ENCODE data around the gene HMGN4.

Gene HMGN4

DNA sequence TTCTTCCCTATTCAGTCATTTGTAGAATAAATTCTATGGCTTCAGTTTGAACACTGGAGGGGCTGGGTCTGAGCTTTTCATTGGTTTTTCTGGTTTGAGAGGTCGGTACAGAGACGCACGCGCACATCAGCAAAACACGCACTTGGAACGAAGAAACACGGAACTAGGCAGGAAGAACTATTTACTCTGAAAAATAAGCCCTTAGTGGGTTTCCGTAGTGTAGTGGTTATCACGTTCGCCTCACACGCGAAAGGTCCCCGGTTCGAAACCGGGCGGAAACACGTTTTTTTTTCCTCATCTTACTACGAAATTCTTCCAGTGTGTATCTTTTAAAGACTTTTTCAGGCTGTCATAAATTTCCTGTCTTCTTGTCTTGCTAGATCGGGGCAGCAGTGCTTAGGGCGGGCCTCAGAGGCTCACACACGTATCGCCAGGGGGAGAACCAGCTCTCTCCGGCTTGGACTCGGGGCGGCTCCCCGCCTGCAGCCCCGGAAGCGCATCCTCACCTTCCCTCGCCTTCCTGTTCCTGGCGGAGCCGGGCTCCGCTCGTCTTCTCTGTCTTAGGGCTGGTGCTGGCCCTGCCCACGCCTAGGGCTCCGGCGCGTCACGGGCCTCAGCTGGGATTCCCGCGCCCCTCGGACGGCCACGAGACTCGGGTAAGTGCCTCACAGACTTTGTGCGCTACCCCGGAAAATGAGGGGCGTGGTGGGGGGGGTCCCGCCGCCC lies at the start of gene HMGN4:
TSS of gene HMGN4 (plus strand) at position 521 of the 726 bp plus-strand sequence. CDS start 6,841 bp downstream, outside the sequence.
- H3K36me3 ChIP-seq (ENCODE audit: control insufficient read depth in 2 of 2, insufficient read depth in 2 of 2, low read length in 2 of 2): peaks cover 3 to 4% of the 10 kb centered on the region in 2 donors
- H3K9ac ChIP-seq (ENCODE audit: low read depth in 1 of 2, low read length in 2 of 2): peak within 1 kb of the TSS; percentile 94 to 95
- no peaks in the 10 kb centered on the region for H3K27me3 ChIP-seq (ENCODE audit: control insufficient read depth in 2 of 2, insufficient read depth in 2 of 2, low read length in 2 of 2)
- peaks cover 11 to 15% of the 10 kb centered on the region in 2 donors for H3K4me1 ChIP-seq (ENCODE audit: control insufficient read depth in 2 of 2, insufficient read depth in 2 of 2, low read length in 2 of 2)
- H3K27ac ChIP-seq (ENCODE audit: low read depth in 2 of 2, low read length in 2 of 2): peak within 1 kb of the TSS; percentile 95 to 97
- no peaks in the 10 kb centered on the region for H3K9me3 ChIP-seq (ENCODE audit: control insufficient read depth in 2 of 2, low read length in 2 of 2)
- H3K4me3 ChIP-seq (ENCODE audit: low read length in 2 of 2): peak within 1 kb of the TSS; percentile 73 to 80

DNA sequence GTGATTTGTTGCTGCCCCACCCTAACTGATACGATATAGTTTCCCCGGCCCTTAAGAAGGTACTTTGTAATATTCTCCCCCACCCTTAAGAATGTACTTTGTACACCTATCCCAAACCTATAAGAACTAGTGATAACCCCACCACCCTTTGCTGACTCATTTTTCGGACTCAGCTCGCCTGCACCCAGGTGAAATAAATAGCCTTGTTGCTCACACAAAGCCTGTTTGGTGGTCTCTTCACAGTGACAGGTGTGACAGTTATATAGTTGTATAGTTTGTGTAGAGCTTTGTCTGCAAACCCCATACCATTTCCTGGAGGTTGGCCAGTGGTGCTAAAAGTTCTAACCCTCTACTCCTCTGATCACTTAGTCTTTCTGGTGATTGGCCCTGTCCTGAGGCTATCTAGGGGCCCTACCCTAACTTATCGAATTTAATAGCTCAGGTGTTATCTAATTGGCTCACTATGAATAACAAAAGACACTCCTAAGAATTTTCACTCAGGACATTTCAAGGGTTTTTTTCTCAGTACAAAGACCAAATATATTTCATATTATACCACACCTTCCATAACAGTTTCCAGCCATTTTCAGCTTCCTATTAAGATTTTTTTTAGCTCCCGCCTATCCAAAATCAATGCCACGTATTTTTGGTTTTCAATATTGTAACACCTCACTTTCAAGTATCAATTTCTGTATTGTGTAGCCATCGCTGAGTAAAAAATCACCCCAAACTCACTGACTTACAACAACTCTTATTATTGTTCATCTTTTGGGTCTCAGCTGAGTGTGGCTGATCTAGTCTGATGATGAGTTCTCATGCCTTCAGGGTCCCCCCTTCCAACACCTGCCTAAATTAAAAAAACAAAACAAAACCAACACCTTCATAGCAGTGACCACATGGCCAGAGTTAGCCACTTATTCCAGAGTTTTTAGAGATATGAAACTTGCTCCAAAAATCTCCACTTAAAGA lies 47.9 kb upstream of the HMGN4 start:
- H3K27me3 ChIP-seq (ENCODE audit: control insufficient read depth in 2 of 2, insufficient read depth in 2 of 2, low read length in 2 of 2): peaks cover 0 to 5% of the 10 kb centered on the region in 2 donors
- H3K4me3 ChIP-seq (ENCODE audit: low read length in 2 of 2): no peak overlapping the region
- no peaks in the 10 kb centered on the region for H3K36me3 ChIP-seq (ENCODE audit: control insufficient read depth in 2 of 2, insufficient read depth in 2 of 2, low read length in 2 of 2)
- no peaks in the 10 kb centered on the region for H3K4me1 ChIP-seq (ENCODE audit: control insufficient read depth in 2 of 2, insufficient read depth in 2 of 2, low read length in 2 of 2)
- peaks cover 0 to 2% of the 10 kb centered on the region in 2 donors for H3K9me3 ChIP-seq (ENCODE audit: control insufficient read depth in 2 of 2, low read length in 2 of 2)
- H3K9ac ChIP-seq (ENCODE audit: low read depth in 1 of 2, low read length in 2 of 2): no peak overlapping the region
- H3K27ac ChIP-seq (ENCODE audit: low read depth in 2 of 2, low read length in 2 of 2): no peak overlapping the region

DNA sequence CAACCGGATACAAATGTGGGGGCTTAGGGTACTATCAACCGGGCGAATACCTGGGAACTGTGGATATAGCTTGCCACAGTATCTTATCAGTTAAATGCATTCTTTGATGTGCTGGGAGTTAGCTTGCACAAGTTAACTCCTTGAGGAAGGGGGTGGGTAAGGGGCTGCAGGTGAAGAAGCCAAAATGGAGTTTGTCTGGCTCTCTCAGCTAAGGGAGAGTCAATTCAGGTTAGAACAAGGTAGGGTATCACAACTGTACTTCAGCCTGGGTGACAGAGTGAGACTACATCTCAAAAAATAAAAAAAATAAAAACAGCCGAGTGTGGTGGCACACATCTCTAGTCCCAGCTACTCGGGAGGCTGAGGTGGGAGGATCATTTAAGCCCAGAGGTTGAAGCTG lies 46.6 kb upstream of the HMGN4 start:
- Histone ChIP-seq H3K9ac (ENCODE audit: low read depth in 1 of 2, low read length in 2 of 2) (no peak overlapping the region), H3K4me3 (ENCODE audit: low read length in 2 of 2) (no peak overlapping the region), H3K4me1 (ENCODE audit: control insufficient read depth in 2 of 2, insufficient read depth in 2 of 2, low read length in 2 of 2) (no peaks in the 10 kb centered on the region), H3K36me3 (ENCODE audit: control insufficient read depth in 2 of 2, insufficient read depth in 2 of 2, low read length in 2 of 2) (no peaks in the 10 kb centered on the region), H3K9me3 (ENCODE audit: control insufficient read depth in 2 of 2, low read length in 2 of 2) (peaks cover 0 to 2% of the 10 kb centered on the region in 2 donors), H3K27me3 (ENCODE audit: control insufficient read depth in 2 of 2, insufficient read depth in 2 of 2, low read length in 2 of 2) (peaks cover 0 to 5% of the 10 kb centered on the region in 2 donors), H3K27ac (ENCODE audit: low read depth in 2 of 2, low read length in 2 of 2) (no peak overlapping the region)

DNA sequence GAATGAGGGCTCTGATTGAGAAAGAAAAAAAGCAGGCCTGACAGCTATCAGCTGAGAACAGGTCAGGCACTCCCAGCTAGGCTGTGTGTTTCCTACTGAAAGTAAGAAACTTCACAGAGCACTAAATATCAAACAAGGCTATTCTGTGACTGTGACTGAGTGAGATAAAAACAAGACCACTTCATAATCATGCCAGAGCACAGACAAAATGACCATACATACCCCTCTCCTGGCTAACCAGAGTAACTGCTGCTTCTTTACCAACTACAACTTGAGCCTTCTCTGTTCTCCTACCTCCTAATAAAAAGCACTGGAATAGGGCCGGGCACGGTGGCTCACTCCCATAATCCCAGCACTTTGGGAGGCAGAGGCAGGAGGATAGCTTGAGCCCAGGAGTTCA lies 44.9 kb upstream of the HMGN4 start:
- no peaks in the 10 kb centered on the region for H3K4me1 ChIP-seq (ENCODE audit: control insufficient read depth in 2 of 2, insufficient read depth in 2 of 2, low read length in 2 of 2)
- H3K27me3 ChIP-seq (ENCODE audit: control insufficient read depth in 2 of 2, insufficient read depth in 2 of 2, low read length in 2 of 2): peaks cover 0 to 5% of the 10 kb centered on the region in 2 donors

DNA sequence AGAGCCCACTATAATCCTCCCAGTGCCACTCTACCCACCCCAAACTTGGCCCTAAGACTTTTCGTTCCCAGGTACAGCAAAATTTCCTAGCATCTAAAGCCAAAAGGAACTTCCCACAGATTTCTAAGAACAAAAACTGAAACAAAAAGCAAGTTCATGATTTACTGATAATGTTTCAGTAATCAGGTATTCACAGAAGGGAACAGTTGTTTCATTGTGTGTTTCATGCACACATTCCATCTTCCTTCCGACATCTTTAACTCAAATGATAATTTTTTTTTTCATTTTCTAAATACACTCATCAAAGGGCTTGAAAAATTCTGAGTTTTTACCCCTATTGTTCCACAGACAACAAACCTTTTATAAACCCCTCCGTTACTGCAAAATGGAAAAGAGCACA lies 44.0 kb upstream of the HMGN4 start:
- Histone ChIP-seq H3K9ac (ENCODE audit: low read depth in 1 of 2, low read length in 2 of 2) (no peak overlapping the region), H3K4me3 (ENCODE audit: low read length in 2 of 2) (no peak overlapping the region), H3K27me3 (ENCODE audit: control insufficient read depth in 2 of 2, insufficient read depth in 2 of 2, low read length in 2 of 2) (peaks cover 0 to 5% of the 10 kb centered on the region in 2 donors), H3K36me3 (ENCODE audit: control insufficient read depth in 2 of 2, insufficient read depth in 2 of 2, low read length in 2 of 2) (no peaks in the 10 kb centered on the region), H3K4me1 (ENCODE audit: control insufficient read depth in 2 of 2, insufficient read depth in 2 of 2, low read length in 2 of 2) (no peaks in the 10 kb centered on the region), H3K27ac (ENCODE audit: low read depth in 2 of 2, low read length in 2 of 2) (no peak overlapping the region), H3K9me3 (ENCODE audit: control insufficient read depth in 2 of 2, low read length in 2 of 2) (no peaks in the 10 kb centered on the region)

More for the DNA sequence above, 44.9 kb upstream of the HMGN4 start:
- Histone ChIP-seq H3K36me3 (ENCODE audit: control insufficient read depth in 2 of 2, insufficient read depth in 2 of 2, low read length in 2 of 2) (no peaks in the 10 kb centered on the region), H3K9ac (ENCODE audit: low read depth in 1 of 2, low read length in 2 of 2) (no peak overlapping the region), H3K9me3 (ENCODE audit: control insufficient read depth in 2 of 2, low read length in 2 of 2) (no peaks in the 10 kb centered on the region), H3K4me3 (ENCODE audit: low read length in 2 of 2) (no peak overlapping the region), H3K27ac (ENCODE audit: low read depth in 2 of 2, low read length in 2 of 2) (no peak overlapping the region)

DNA sequence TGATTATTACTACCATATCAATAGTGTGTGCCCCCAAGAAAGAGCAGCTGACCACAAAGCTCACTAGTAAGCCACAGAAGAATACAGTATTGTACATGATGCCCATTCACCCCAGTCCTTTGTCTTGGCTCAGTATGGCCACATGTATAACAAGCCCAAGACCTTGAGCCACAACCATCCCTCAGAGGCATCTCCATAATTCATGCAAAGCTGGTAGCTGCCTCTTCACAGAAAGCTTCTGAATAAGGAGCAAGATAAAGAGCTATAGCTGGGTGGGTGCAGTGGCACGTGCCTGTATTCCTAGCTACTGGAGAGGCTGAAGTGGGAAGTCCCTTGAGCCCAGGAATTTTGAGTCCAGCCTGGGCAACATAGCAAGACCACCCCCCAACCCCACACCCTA lies 42.9 kb upstream of the HMGN4 start:
- no peaks in the 10 kb centered on the region for H3K4me1 ChIP-seq (ENCODE audit: control insufficient read depth in 2 of 2, insufficient read depth in 2 of 2, low read length in 2 of 2)
- H3K36me3 ChIP-seq (ENCODE audit: control insufficient read depth in 2 of 2, insufficient read depth in 2 of 2, low read length in 2 of 2): no peaks in the 10 kb centered on the region
- H3K4me3 ChIP-seq (ENCODE audit: low read length in 2 of 2): no peak overlapping the region
- no peak overlapping the region for H3K27ac ChIP-seq (ENCODE audit: low read depth in 2 of 2, low read length in 2 of 2)
- H3K9me3 ChIP-seq (ENCODE audit: control insufficient read depth in 2 of 2, low read length in 2 of 2): no peaks in the 10 kb centered on the region
- peaks cover 0 to 5% of the 10 kb centered on the region in 2 donors for H3K27me3 ChIP-seq (ENCODE audit: control insufficient read depth in 2 of 2, insufficient read depth in 2 of 2, low read length in 2 of 2)
- H3K9ac ChIP-seq (ENCODE audit: low read depth in 1 of 2, low read length in 2 of 2): no peak overlapping the region

DNA sequence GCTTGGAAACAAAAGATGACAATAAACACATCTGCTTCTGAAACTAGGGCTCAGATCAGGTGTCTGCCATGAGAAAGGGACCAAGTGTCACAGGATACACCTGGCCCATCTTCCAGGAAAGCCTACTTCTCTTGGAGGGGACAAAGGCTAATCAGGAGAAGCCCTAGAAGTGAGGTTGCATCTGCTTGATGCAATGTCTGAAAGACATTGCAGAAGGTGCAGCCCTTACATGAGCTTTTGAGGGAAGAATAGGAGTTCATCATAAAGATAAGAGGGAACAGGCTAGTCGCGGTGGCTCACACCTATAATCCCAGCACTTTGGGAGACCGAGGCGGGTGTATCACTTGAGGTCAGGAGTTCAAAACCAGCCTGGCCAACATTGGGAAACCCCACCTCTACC lies 40.6 kb upstream of the HMGN4 start:
- H3K9me3 ChIP-seq (ENCODE audit: control insufficient read depth in 2 of 2, low read length in 2 of 2): no peaks in the 10 kb centered on the region
- peaks cover 13 to 20% of the 10 kb centered on the region in 2 donors for H3K27me3 ChIP-seq (ENCODE audit: control insufficient read depth in 2 of 2, insufficient read depth in 2 of 2, low read length in 2 of 2)
- peaks cover 7 to 10% of the 10 kb centered on the region in 2 donors for H3K4me1 ChIP-seq (ENCODE audit: control insufficient read depth in 2 of 2, insufficient read depth in 2 of 2, low read length in 2 of 2)
- H3K27ac ChIP-seq (ENCODE audit: low read depth in 2 of 2, low read length in 2 of 2): no peak overlapping the region
- H3K9ac ChIP-seq (ENCODE audit: low read depth in 1 of 2, low read length in 2 of 2): no peak overlapping the region
- no peak overlapping the region for H3K4me3 ChIP-seq (ENCODE audit: low read length in 2 of 2)
- no peaks in the 10 kb centered on the region for H3K36me3 ChIP-seq (ENCODE audit: control insufficient read depth in 2 of 2, insufficient read depth in 2 of 2, low read length in 2 of 2)

DNA sequence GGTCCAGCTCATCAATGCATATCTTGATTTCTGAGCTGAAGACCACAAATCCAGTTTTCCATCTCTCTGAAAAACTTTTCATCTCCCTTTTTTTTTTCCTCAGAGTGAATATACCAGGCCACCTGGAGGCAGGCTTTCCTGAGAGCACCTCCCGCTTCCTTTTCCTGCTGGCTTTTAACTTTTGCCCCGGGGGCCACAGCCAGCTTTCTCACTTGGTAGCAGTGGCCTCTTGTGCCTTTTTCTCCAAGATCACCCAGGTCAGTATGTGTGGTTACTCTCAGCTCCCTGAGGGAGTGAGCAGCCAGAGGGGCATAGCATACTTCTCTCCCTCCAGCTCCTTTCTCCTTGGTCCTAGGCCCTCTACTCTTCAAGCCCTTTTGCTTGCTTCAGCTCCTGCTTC lies 38.1 kb upstream of the HMGN4 start, which contains the start of gene BTN1A1:
TSS of gene BTN1A1 (plus strand) at position 202 of the 400 bp plus-strand sequence. CDS start 984 bp downstream, outside the sequence.
- Histone ChIP-seq H3K27me3 (ENCODE audit: control insufficient read depth in 2 of 2, insufficient read depth in 2 of 2, low read length in 2 of 2) (peaks cover 14 to 15% of the 10 kb centered on the region in 2 donors), H3K4me1 (ENCODE audit: control insufficient read depth in 2 of 2, insufficient read depth in 2 of 2, low read length in 2 of 2) (peaks cover 7 to 10% of the 10 kb centered on the region in 2 donors), H3K9me3 (ENCODE audit: control insufficient read depth in 2 of 2, low read length in 2 of 2) (no peaks in the 10 kb centered on the region), H3K27ac (ENCODE audit: low read depth in 2 of 2, low read length in 2 of 2) (no peak within 1 kb of the TSS), H3K36me3 (ENCODE audit: control insufficient read depth in 2 of 2, insufficient read depth in 2 of 2, low read length in 2 of 2) (no peaks in the 10 kb centered on the region), H3K4me3 (ENCODE audit: low read length in 2 of 2) (no peak within 1 kb of the TSS), H3K9ac (ENCODE audit: low read depth in 1 of 2, low read length in 2 of 2) (no peak within 1 kb of the TSS)

DNA sequence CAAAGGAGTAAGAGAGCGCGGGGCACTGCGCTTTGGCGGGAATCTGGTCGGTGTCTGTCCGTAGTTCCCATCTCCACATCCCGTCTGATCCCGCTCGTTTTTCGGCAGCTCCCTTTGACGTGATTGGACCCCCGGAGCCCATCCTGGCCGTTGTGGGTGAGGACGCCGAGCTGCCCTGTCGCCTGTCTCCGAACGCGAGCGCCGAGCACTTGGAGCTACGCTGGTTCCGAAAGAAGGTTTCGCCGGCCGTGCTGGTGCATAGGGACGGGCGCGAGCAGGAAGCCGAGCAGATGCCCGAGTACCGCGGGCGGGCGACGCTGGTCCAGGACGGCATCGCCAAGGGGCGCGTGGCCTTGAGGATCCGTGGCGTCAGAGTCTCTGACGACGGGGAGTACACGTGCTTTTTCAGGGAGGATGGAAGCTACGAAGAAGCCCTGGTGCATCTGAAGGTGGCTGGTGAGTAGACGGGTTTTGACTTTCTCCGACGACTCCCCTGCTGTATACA lies 36.6 kb upstream of the HMGN4 start:
- Histone ChIP-seq H3K9me3 (ENCODE audit: control insufficient read depth in 2 of 2, low read length in 2 of 2) (no peaks in the 10 kb centered on the region), H3K4me3 (ENCODE audit: low read length in 2 of 2) (peak overlapping the region; percentile 49 to 63), H3K9ac (ENCODE audit: low read depth in 1 of 2, low read length in 2 of 2) (no peak overlapping the region), H3K36me3 (ENCODE audit: control insufficient read depth in 2 of 2, insufficient read depth in 2 of 2, low read length in 2 of 2) (no peaks in the 10 kb centered on the region), H3K27ac (ENCODE audit: low read depth in 2 of 2, low read length in 2 of 2) (no peak overlapping the region), H3K27me3 (ENCODE audit: control insufficient read depth in 2 of 2, insufficient read depth in 2 of 2, low read length in 2 of 2) (peaks cover 14 to 15% of the 10 kb centered on the region in 2 donors), H3K4me1 (ENCODE audit: control insufficient read depth in 2 of 2, insufficient read depth in 2 of 2, low read length in 2 of 2) (peaks cover 7 to 10% of the 10 kb centered on the region in 2 donors)

Data from mucosa of rectum (tissue), 2 donors.